Mesenchymal stem cell (in vitro differentiated cells and primary cell): ENCODE measurements around the gene OTX1.

ENCODE experiments used
- DNase-seq: peaks from one replicate; pipeline ENCODE4 v3.0.0-alpha.2; 2013
- H2AFZ ChIP-seq: one replicate; pipeline ENCODE4 v1.6.1; 2013; ENCODE audit warnings: low read depth, mild to moderate bottlenecking, control low read depth, inconsistent platforms, low read length, moderate library complexity
- H2AK5ac ChIP-seq: 2 replicates; pipeline ENCODE4 v1.6.1; 2013; ENCODE audit warnings: low read length, moderate library complexity, mild to moderate bottlenecking, inconsistent platforms; ENCODE audit not compliant: severe bottlenecking
- H2BK120ac ChIP-seq: one replicate; pipeline ENCODE4 v1.6.1; 2013; ENCODE audit warnings: low read depth, mild to moderate bottlenecking, inconsistent platforms, low read length, moderate library complexity
- H2BK12ac ChIP-seq, 2 experiments: one replicate each; pipeline ENCODE4 v1.6.1; 2013; ENCODE audit warnings: inconsistent platforms in 2 of 2, low read length in 2 of 2, mild to moderate bottlenecking in 2 of 2, moderate library complexity in 2 of 2, control low read depth in 1 of 2
- H2BK15ac ChIP-seq: one replicate; pipeline ENCODE4 v1.6.1; 2013; ENCODE audit warnings: mild to moderate bottlenecking, low read depth, inconsistent platforms; ENCODE audit not compliant: poor library complexity, severe bottlenecking
- H2BK5ac ChIP-seq: 2 replicates; pipeline ENCODE4 v1.6.1; 2013; ENCODE audit warnings: low read depth, mild to moderate bottlenecking, low read length, control low read depth, inconsistent platforms; ENCODE audit not compliant: poor library complexity, severe bottlenecking
- H3K14ac ChIP-seq, 2 experiments: one replicate each; pipeline ENCODE4 v1.6.1; 2013; ENCODE audit warnings: inconsistent platforms in 2 of 2, low read length in 2 of 2, control low read depth in 1 of 2, mild to moderate bottlenecking in 1 of 2, moderate library complexity in 1 of 2
- H3K18ac ChIP-seq, 2 experiments: one replicate each; pipeline ENCODE4 v1.6.1; 2013; ENCODE audit warnings: inconsistent platforms in 2 of 2, low read length in 2 of 2, control low read depth in 1 of 2, low read depth in 1 of 2, mild to moderate bottlenecking in 1 of 2
- H3K23ac ChIP-seq, 2 experiments: one replicate each; pipeline ENCODE4 v1.6.1; 2013; ENCODE audit warnings: inconsistent platforms in 2 of 2, low read length in 2 of 2, mild to moderate bottlenecking in 2 of 2, moderate library complexity in 2 of 2, control low read depth in 1 of 2
- H3K27ac ChIP-seq: 2 replicates; pipeline ENCODE4 v1.5.1; 2013; ENCODE audit warnings: mild to moderate bottlenecking, moderate library complexity, low read length, control low read depth, inconsistent platforms; ENCODE audit not compliant: poor library complexity, severe bottlenecking
- H3K27me3 ChIP-seq, 2 experiments: 2 replicates each; pipeline versions ENCODE4 v1.6.1 to v1.7.0; 2013; ENCODE audit warnings: low read length in 2 of 2, mild to moderate bottlenecking in 2 of 2, moderate library complexity in 2 of 2, control low read depth in 1 of 2, inconsistent platforms in 1 of 2; ENCODE audit not compliant: control insufficient read depth in 1 of 2, insufficient read depth in 1 of 2
- H3K36me3 ChIP-seq, 2 experiments: 2 replicates each; pipeline versions ENCODE4 v1.6.1 to v1.7.0; 2013; ENCODE audit warnings: low read length in 2 of 2, control low read depth in 1 of 2, inconsistent platforms in 1 of 2, low read depth in 1 of 2, mild to moderate bottlenecking in 1 of 2; ENCODE audit not compliant: insufficient read depth in 2 of 2, control insufficient read depth in 1 of 2
- H3K4ac ChIP-seq, 2 experiments: one replicate each; pipeline ENCODE4 v1.6.1; 2013; ENCODE audit warnings: inconsistent platforms in 2 of 2, low read length in 2 of 2, mild to moderate bottlenecking in 2 of 2, moderate library complexity in 2 of 2, control low read depth in 1 of 2, low read depth in 1 of 2
- H3K4me1 ChIP-seq: 2 replicates; pipeline ENCODE4 v1.6.1; 2013; ENCODE audit warnings: low read depth, low read length, control low read depth; ENCODE audit not compliant: control insufficient read depth, insufficient read depth
- H3K4me2 ChIP-seq: 2 replicates; pipeline ENCODE4 v1.6.1; 2013; ENCODE audit warnings: low read length, mild to moderate bottlenecking, inconsistent platforms; ENCODE audit not compliant: poor library complexity, severe bottlenecking
- H3K4me3 ChIP-seq, 2 experiments: 2 replicates each; pipeline versions ENCODE4 v1.5.1 to v1.7.0; 2013; ENCODE audit warnings: low read length in 2 of 2, mild to moderate bottlenecking in 2 of 2, control low read depth in 1 of 2, low read depth in 1 of 2; ENCODE audit not compliant: insufficient read depth in 1 of 2
- H3K79me1 ChIP-seq: replicated peaks from 2 replicates; pipeline ENCODE4 v1.6.1; 2013; ENCODE audit warnings: mild to moderate bottlenecking, control low read depth, low read length, inconsistent platforms; ENCODE audit not compliant: poor library complexity, severe bottlenecking
- H3K9ac ChIP-seq: 2 replicates; pipeline ENCODE4 v1.7.0; 2013; ENCODE audit warnings: mild to moderate bottlenecking, low read length, moderate library complexity
- H3K9me3 ChIP-seq: 2 replicates; pipeline ENCODE4 v1.7.0; 2013; ENCODE audit warnings: mild to moderate bottlenecking, low read length; ENCODE audit not compliant: control insufficient read depth
- H4K8ac ChIP-seq: one replicate; pipeline ENCODE4 v1.6.1; 2013; ENCODE audit warnings: inconsistent platforms, mild to moderate bottlenecking, low read length, moderate library complexity
- H4K91ac ChIP-seq: one replicate; pipeline ENCODE4 v1.6.1; 2013; ENCODE audit warnings: mild to moderate bottlenecking, low read length, inconsistent platforms
- WGBS: methylation state at CpG from one replicate; pipeline ENCODE4 v1.1.7; 2013; ENCODE audit warnings: mixed read lengths; 5-methylcytosine and 5-hydroxymethylcytosine counted together

OTX1 gene

DNA sequence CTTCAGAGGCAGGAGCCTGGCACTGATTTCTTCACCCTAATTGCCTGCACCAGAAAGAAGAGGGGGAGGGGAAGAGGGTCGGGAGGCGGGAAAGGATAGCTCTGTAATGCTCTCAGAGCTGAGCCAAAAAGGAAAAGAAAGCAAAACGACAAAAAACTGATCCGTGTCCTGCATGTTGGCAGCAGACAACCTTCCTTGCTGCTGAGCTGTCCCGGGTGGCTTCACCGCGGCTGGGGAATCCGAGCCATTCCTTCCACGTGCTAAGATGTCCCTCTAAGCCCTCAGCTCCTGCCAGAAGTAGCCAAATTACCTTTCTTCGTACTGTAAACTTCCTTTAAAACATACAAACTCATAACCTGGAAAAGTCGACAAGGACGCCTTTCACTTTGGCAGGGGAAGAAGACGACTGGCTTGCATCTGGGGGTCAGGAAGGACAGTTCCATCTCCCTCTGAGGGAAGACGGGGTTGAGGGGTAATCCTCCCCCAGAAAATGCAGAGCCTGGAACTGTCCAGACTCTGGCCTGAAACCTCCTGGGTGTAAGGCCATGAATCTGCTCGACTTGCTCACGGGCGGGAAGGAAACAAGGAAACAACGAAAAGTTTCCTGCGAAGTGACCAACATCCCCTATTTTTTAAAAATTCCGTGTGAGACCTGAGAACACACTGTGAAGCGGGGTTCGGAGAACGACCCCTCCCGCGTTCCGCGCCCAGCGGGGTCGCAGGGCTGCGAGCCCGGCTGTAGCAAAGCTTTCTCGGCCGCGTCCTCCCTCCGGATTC is 7.7 kb downstream of the OTX1 start:
- no peak overlapping the region for H2BK5ac ChIP-seq
- H3K36me3 ChIP-seq: peaks cover 0 to 2% of the 10 kb centered on the region in 2 experiments
- DNase-seq: peak; percentile 58
- no peak overlapping the region for H2AK5ac ChIP-seq
- H3K79me1 ChIP-seq: no peaks in the 10 kb centered on the region
- peak overlapping the region in 1 of 2 experiments; percentile 41 for H3K4me3 ChIP-seq
- no peak overlapping the region for H4K91ac ChIP-seq
- H3K27ac ChIP-seq: no peak overlapping the region
- H3K4me2 ChIP-seq: no peak overlapping the region
- no peak overlapping the region for H2AFZ ChIP-seq
- H3K18ac ChIP-seq: no peak overlapping the region
- no peak overlapping the region for H3K14ac ChIP-seq
- no peaks in the 10 kb centered on the region for H3K9me3 ChIP-seq
- peaks cover 73 to 95% of the 10 kb centered on the region in 2 experiments for H3K27me3 ChIP-seq
- H3K9ac ChIP-seq: no peak overlapping the region
- H2BK120ac ChIP-seq: no peak overlapping the region
- H3K4ac ChIP-seq: no peak overlapping the region
- no peak overlapping the region for H2BK12ac ChIP-seq
- H3K23ac ChIP-seq: peak overlapping the region in 1 of 2 experiments; percentile 87
- WGBS: 1% methylated on average over 35 of the region's 35 CpGs
- no peak overlapping the region for H2BK15ac ChIP-seq
- H3K4me1 ChIP-seq: peaks cover 32% of the 10 kb centered on the region
- no peak overlapping the region for H4K8ac ChIP-seq

DNA sequence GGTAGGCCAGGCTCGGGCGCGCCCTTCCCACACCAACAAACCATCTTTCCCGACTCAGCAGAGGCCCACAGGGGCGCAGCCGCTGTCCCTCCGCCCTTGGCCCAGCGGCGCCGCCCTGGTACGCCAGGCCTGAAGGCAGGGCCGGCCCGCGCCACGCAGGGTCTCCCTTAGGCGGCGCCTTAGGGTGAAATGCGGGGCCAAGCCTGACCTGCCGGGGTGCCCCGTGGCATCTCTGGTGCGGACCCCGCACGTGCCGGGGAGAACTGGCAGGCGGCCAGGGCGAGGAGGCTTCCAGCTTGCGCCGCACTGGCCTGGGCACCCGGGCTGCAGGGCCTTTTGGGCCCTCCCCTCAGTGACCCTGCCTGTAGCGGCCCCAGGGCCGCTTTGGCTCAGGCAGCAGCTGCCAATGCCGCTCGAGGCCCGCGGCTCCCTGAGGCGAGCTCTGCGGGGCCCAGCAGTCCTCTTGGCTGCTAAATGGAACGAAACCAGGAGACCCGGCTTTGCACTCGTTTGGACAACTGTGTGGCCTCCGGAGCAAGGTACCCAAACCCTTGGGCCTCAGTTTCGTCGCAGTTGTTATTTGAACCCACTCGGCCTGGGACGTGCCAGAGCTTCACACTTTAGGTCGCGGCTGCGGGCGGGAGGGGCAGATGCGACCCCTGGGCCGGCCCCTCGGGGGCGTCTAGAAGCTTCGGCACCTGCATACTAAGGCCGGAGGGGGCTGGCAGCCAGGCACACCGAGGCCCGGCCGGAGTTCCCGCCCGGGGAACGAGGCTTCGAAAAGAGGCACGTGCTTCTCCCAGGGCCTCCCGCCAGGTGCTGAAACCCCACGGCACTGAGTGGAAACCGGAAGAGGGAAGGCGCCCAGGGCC is 8.5 kb downstream of the OTX1 start:
- H4K91ac ChIP-seq: no peak overlapping the region

DNA sequence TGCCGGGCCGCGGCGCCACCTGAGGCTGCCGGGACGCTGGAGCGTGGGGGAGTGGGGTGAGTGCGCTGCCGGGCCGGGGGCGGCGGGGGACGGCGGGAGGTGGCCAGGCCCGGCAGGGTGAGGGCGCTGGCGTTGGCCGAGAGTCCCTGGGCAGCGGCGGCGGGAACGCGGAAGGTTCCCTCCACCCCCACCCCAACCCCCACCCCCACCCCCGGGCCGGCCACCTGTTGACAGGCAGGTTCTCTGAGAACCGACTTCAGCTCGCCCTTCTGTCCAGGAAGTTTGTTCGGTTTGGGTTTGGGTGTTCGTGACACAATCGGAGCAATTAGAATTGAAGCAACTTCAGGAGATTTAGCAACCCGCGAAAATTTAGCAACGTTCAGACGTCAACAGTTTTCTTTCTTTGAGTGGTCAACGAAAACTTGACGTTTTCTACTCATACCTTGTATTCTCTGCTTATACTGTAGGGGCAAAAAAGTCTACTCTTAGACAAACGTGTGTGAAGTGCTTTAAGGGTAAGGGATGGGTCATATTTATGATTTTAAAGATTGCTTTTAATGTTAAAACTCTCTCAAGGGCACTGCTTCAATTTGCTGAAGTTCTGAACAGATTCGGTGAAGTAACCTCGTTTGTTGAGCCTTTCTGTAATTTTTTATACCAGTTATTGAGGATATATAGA is 9.3 kb downstream of the OTX1 start:
- Histone ChIP-seq H2AFZ (no peak overlapping the region), H3K9me3 (no peaks in the 10 kb centered on the region), H4K91ac (no peak overlapping the region), H2BK12ac (no peak overlapping the region), H3K4me3 (no peak overlapping the region), H3K36me3 (peaks cover 0 to 2% of the 10 kb centered on the region in 2 experiments), H3K79me1 (no peaks in the 10 kb centered on the region), H2BK15ac (no peak overlapping the region), H2BK5ac (no peak overlapping the region), H2BK120ac (no peak overlapping the region), H3K18ac (no peak overlapping the region), H2AK5ac (no peak overlapping the region), H3K27me3 (peaks cover 60 to 90% of the 10 kb centered on the region in 2 experiments), H3K4ac (no peak overlapping the region), H3K27ac (no peak overlapping the region), H3K4me1 (peaks cover 27% of the 10 kb centered on the region), H3K14ac (no peak overlapping the region), H3K4me2 (no peak overlapping the region), H3K9ac (no peak overlapping the region), H4K8ac (no peak overlapping the region), H3K23ac (no peak overlapping the region)
- DNase-seq: peak; percentile 40
- WGBS: 2% methylated on average over 12 of the region's 39 CpGs

More for the DNA sequence above, 8.5 kb downstream of the OTX1 start:
- no peaks in the 10 kb centered on the region for H3K9me3 ChIP-seq
- no peak overlapping the region for H2BK15ac ChIP-seq
- H4K8ac ChIP-seq: no peak overlapping the region
- no peak overlapping the region for H3K4ac ChIP-seq
- no peak overlapping the region for H3K27ac ChIP-seq
- no peak overlapping the region for H3K18ac ChIP-seq
- WGBS: 4% methylated on average over 62 of the region's 67 CpGs
- no peak overlapping the region for H3K14ac ChIP-seq
- H3K4me1 ChIP-seq: peaks cover 28% of the 10 kb centered on the region
- peaks cover 66 to 95% of the 10 kb centered on the region in 2 experiments for H3K27me3 ChIP-seq
- H2BK120ac ChIP-seq: no peak overlapping the region
- no peak overlapping the region for H2BK12ac ChIP-seq
- peak overlapping the region in 1 of 2 experiments; percentile 87 for H3K23ac ChIP-seq
- H2BK5ac ChIP-seq: no peak overlapping the region
- no peak overlapping the region for H2AFZ ChIP-seq
- H3K36me3 ChIP-seq: peaks cover 0 to 2% of the 10 kb centered on the region in 2 experiments
- no peaks in the 10 kb centered on the region for H3K79me1 ChIP-seq
- peak overlapping the region in 1 of 2 experiments; percentile 41 for H3K4me3 ChIP-seq
- no peak overlapping the region for H3K9ac ChIP-seq
- no peak overlapping the region for H3K4me2 ChIP-seq
- no peak overlapping the region for H2AK5ac ChIP-seq
- DNase-seq: peak; percentile 13
